Caco-2 (cell line): ENCODE data around the gene OR5K2. TPM values are rescaled to one million over a fixed set of nuclear protein-coding genes. Genes with fewer than 3 reads are reported as not detected.
A peak's percentile ranks its signal among the peaks of the same experiment; 100 is the strongest.

Experiments
- BruUV-seq: library from RNA; stranded (reverse); fragments of 400-500 nt; replicated peaks from 2 replicates; lab custom pipeline; 2021; lab: Mats Ljungman, UMichigan
- CTCF ChIA-PET: fragments of 300-600 bp; sonication (Branson Sonifier 250); formaldehyde crosslinking; loops from one replicate; lab custom pipeline; 2022; ENCODE audit warnings: antibody characterized with exemption; lab: Charles Lee
- POLR2A ChIA-PET: fragments of 300-600 bp; sonication (Branson Sonifier 250); formaldehyde crosslinking; loops from one replicate; lab custom pipeline; 2022; ENCODE audit warnings: antibody characterized with exemption; lab: Charles Lee
- DNase-seq, 2 experiments: peaks; one replicate each; pipeline versions ENCODE4 v3.0.0 to v3.0.0-alpha.2; 2020 to 2022
- H3K27me3 ChIP-seq: replicated peaks from 2 replicates; pipeline ENCODE4 v1.6.0; 2011; ENCODE audit warnings: low read length; ENCODE audit not compliant: control insufficient read depth, insufficient read depth
- H3K36me3 ChIP-seq: 2 replicates; pipeline ENCODE4 v1.5.1; 2011; ENCODE audit warnings: low read length; ENCODE audit not compliant: control insufficient read depth, insufficient read depth
- H3K4me1 ChIP-seq: fragments of 250-450 bp; sonication (Bioruptor Pico); 2 replicates; pipeline ENCODE4 v1.5.1; 2020; ENCODE audit warnings: mild to moderate bottlenecking
- H3K4me3 ChIP-seq: 2 replicates; pipeline ENCODE4 v1.5.1; 2011; ENCODE audit warnings: low read depth, mild to moderate bottlenecking, control low read depth, low read length
- H3K9me3 ChIP-seq: fragments of 250-450 bp; sonication (Bioruptor Pico); 2 replicates; pipeline ENCODE4 v1.5.1; 2020; ENCODE audit warnings: mild to moderate bottlenecking, moderate library complexity
- H3K27ac Mint-ChIP-seq: one replicate; pipeline ENCODE4 v1.8.0; 2022; ENCODE audit warnings: mixed read lengths; ENCODE audit not compliant: unreplicated experiment
- H3K27me3 Mint-ChIP-seq: one replicate; pipeline ENCODE4 v1.8.0; 2022; ENCODE audit warnings: mixed read lengths; ENCODE audit not compliant: insufficient read depth, unreplicated experiment
- H3K36me3 Mint-ChIP-seq: one replicate; pipeline ENCODE4 v1.8.0; 2022; ENCODE audit warnings: mild to moderate bottlenecking, mixed read lengths; ENCODE audit not compliant: insufficient read depth, unreplicated experiment
- H3K4me1 Mint-ChIP-seq: one replicate; pipeline ENCODE4 v1.8.0; 2022; ENCODE audit warnings: low read depth, mixed read lengths; ENCODE audit not compliant: unreplicated experiment
- H3K4me3 Mint-ChIP-seq: one replicate; pipeline ENCODE4 v1.8.0; 2022; ENCODE audit warnings: mild to moderate bottlenecking, moderate library complexity, mixed read lengths; ENCODE audit not compliant: unreplicated experiment
- H3K9me3 Mint-ChIP-seq: one replicate; pipeline ENCODE4 v1.8.0; 2022; ENCODE audit warnings: mixed read lengths; ENCODE audit not compliant: unreplicated experiment
- CTCF ChIP-seq, 2 experiments: fragments of 200-600 bp in 1 of 2; IDR thresholded peaks; 1 replicate in 1 of 2; 2 replicates in 1 of 2; pipeline versions ENCODE4 v1.5.1 to v1.8.0; 2011 to 2022; ENCODE audit warnings: antibody characterized with exemption in 1 of 2, control low read depth in 1 of 2, inconsistent platforms in 1 of 2, low read depth in 1 of 2, low read length in 1 of 2, mild to moderate bottlenecking in 1 of 2, moderate library complexity in 1 of 2; ENCODE audit not compliant: insufficient read depth in 1 of 2, severe bottlenecking in 1 of 2, unreplicated experiment in 1 of 2
- intact Hi-C: fragments of 100-400 bp; cut with micrococcal nuclease; formaldehyde crosslinking; loops from one replicate; pipeline ENCODE4 v1.10.0; 2022; ENCODE audit not compliant: unreplicated experiment
- total RNA-seq: library from RNA; stranded (reverse); gene quantifications from 2 replicates; pipeline ENCODE4 v1.2.3, GENCODE V29; 2022

Gene OR5K2
- total RNA-seq, 1 experiment from 2014 or later, result not detected

DNA sequence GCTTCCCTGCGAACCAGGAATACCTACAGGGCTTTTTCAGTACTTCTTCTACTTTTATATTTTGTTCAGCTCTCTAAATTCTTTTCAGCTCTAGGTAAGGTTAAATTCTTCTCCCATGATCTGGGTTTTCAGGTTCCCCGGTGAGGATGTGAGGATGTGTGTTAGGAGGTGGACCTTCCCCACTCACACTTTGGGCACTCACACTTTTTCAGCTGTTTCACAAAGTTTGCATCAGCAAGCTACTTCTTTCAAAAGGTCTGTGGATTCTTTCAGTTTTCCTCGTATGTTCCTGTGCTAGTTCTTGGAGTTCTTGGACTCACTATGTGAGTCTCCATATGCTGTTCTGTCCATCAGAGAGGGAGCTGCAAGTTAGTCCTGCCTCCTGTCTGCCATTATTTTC is 13.9 kb upstream of the OR5K2 start:
- intact Hi-C loops, result no loop called here
- POLR2A ChIA-PET, result no interaction called here
- peaks cover 9% of the 10 kb centered on the region for H3K9me3 Mint-ChIP-seq

GRCh38 chr3:98500019-98500418 is 2.5 kb downstream of the OR5K2 start:
- Histone ChIP-seq H3K4me1 (peaks cover 10% of the 10 kb centered on the region; the same call in 1 of the 2 replicates), H3K36me3 (no peaks in the 10 kb centered on the region), H3K27me3 (no peaks in the 10 kb centered on the region), H3K9me3 (no peaks in the 10 kb centered on the region), H3K4me3 (no peak overlapping the region)
- Mint-ChIP-seq H3K4me3 (no peak overlapping the region), H3K27me3 (no peaks in the 10 kb centered on the region), H3K27ac (no peak overlapping the region), H3K9me3 (no peaks in the 10 kb centered on the region), H3K36me3 (no peaks in the 10 kb centered on the region), H3K4me1 (peaks cover 7% of the 10 kb centered on the region)
- TF ChIP-seq CTCF (IDR thresholded peaks at IDR 0.05; ENCODE audit: insufficient read depth in 1 of 2, low read depth in 1 of 2, low read length in 1 of 2, severe bottlenecking in 1 of 2, unreplicated experiment in 1 of 2), result no peak
- BruUV-seq, result no TSS peak
- DNase-seq, result no peak
- POLR2A ChIA-PET, result no interaction called here
- intact Hi-C loops, result no loop called here
- CTCF ChIA-PET, result no interaction called here

More for the DNA sequence above, 13.9 kb upstream of the OR5K2 start:
- H3K36me3 ChIP-seq, result no peaks in the 10 kb centered on the region
- Mint-ChIP-seq H3K4me3 (no peak overlapping the region), H3K27ac (peak overlapping the region; percentile 37), H3K36me3 (no peaks in the 10 kb centered on the region), H3K27me3 (peaks cover 3% of the 10 kb centered on the region), H3K4me1 (peaks cover 6% of the 10 kb centered on the region)
- no peak for TF ChIP-seq CTCF (IDR thresholded peaks at IDR 0.05; ENCODE audit: insufficient read depth in 1 of 2, low read depth in 1 of 2, low read length in 1 of 2, severe bottlenecking in 1 of 2, unreplicated experiment in 1 of 2)
- no TSS peak for BruUV-seq
- H3K4me3 ChIP-seq, result no peak overlapping the region
- no peaks in the 10 kb centered on the region; the same call in 1 of the 2 replicates for H3K9me3 ChIP-seq
- H3K4me1 ChIP-seq, result no peaks in the 10 kb centered on the region
- no peaks in the 10 kb centered on the region for H3K27me3 ChIP-seq
- CTCF ChIA-PET, result no interaction called here
- no peak for DNase-seq

- no peaks in the 10 kb centered on the region for H3K27me3 ChIP-seq
- Mint-ChIP-seq H3K4me3 (no peak overlapping the region), H3K27me3 (no peaks in the 10 kb centered on the region), H3K9me3 (no peaks in the 10 kb centered on the region), H3K27ac (no peak overlapping the region), H3K36me3 (no peaks in the 10 kb centered on the region), H3K4me1 (peaks cover 7% of the 10 kb centered on the region)
- H3K9me3 ChIP-seq, result no peaks in the 10 kb centered on the region
- no peak overlapping the region for H3K4me3 ChIP-seq
- H3K36me3 ChIP-seq, result no peaks in the 10 kb centered on the region
- peaks cover 14% of the 10 kb centered on the region; the same call in 1 of the 2 replicates for H3K4me1 ChIP-seq
- CTCF ChIA-PET, result no interaction called here
- no peak for TF ChIP-seq CTCF (IDR thresholded peaks at IDR 0.05; ENCODE audit: insufficient read depth in 1 of 2, low read depth in 1 of 2, low read length in 1 of 2, severe bottlenecking in 1 of 2, unreplicated experiment in 1 of 2)
- POLR2A ChIA-PET, result no interaction called here
- no TSS peak for BruUV-seq
- intact Hi-C loops, result no loop called here
- no peak for DNase-seq
Observed at GRCh38 chr3:98501270-98501669, 3.8 kb downstream of the OR5K2 start.
